Measurements from ENCODE around the gene AP3S2.

AP3S2 gene

DNA sequence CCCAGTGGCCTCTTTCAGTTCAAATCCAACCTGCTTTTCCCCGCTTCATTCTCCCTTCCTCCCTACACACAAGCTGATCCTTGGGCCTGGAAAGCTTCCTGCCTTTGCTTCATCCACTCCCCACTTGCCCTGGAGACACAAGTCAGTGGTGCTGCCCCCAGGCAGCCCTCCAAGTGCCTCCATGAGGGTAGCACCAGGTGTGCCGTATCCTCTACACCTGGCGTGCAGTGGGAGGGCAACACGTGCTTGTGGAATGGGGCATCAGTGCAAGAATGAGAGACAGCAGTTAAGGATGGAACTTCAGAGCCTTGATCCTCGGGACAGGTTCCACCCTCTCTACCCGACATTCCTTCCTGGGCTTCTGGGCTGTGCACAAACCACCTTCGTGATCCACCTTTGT lies 83.0 kb downstream of the AP3S2 start:
- Histone ChIP-seq H3K27ac (ENCODE audit: low read depth, low read length) (no peak overlapping the region), H3K36me3 (ENCODE audit: low read length) (no peaks in the 10 kb centered on the region), H2AFZ (ENCODE audit: low read depth, low read length, severe bottlenecking) (no peak overlapping the region), H3K9ac (ENCODE audit: low read length) (no peak overlapping the region), H3K4me2 (ENCODE audit: low read depth, low read length, poor library complexity, severe bottlenecking) (no peak overlapping the region), H4K20me1 (ENCODE audit: low read depth, low read length) (no peaks in the 10 kb centered on the region), H3F3A (ENCODE audit: insufficient read depth) (no peaks in the 10 kb centered on the region), H3K79me2 (ENCODE audit: insufficient read depth, low read length) (no peaks in the 10 kb centered on the region), H3K9me2 (replicated peaks; ENCODE audit: insufficient read depth, low read length) (no peaks in the 10 kb centered on the region), H3K4me3 (ENCODE audit: insufficient read depth, low read length, poor library complexity, severe bottlenecking) (no peak overlapping the region), H3K9me3 (ENCODE audit: insufficient read depth, low read length) (no peaks in the 10 kb centered on the region), H3K27me3 (ENCODE audit: low read length) (no peaks in the 10 kb centered on the region)
- TF ChIP-seq, protein P1, sequence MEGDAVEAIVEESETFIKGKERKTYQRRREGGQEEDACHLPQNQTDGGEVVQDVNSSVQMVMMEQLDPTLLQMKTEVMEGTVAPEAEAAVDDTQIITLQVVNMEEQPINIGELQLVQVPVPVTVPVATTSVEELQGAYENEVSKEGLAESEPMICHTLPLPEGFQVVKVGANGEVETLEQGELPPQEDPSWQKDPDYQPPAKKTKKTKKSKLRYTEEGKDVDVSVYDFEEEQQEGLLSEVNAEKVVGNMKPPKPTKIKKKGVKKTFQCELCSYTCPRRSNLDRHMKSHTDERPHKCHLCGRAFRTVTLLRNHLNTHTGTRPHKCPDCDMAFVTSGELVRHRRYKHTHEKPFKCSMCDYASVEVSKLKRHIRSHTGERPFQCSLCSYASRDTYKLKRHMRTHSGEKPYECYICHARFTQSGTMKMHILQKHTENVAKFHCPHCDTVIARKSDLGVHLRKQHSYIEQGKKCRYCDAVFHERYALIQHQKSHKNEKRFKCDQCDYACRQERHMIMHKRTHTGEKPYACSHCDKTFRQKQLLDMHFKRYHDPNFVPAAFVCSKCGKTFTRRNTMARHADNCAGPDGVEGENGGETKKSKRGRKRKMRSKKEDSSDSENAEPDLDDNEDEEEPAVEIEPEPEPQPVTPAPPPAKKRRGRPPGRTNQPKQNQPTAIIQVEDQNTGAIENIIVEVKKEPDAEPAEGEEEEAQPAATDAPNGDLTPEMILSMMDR (IDR thresholded peaks at IDR 0.05; ENCODE audit: insufficient read depth, low read length, poor library complexity, severe bottlenecking): no peak

DNA sequence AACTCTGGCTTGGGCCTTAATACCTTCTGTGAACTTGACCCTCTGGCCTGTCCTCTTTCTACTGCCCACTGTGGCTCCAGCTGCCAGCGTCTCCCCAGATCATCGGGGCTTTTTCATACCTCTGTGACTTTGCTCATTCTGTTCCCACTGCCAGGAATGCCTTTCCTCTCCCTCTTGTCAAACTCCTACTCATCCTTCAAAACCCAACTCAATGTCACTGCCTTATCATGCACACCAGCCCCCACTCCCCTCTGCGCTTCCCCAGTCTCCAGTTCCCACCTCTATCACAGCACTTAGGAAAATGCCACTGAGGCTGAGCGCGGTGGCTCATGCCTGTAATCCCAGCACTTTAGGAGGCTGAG lies 84.0 kb downstream of the AP3S2 start:
- Histone ChIP-seq H3K36me3 (ENCODE audit: low read length) (no peaks in the 10 kb centered on the region), H3K9me3 (ENCODE audit: insufficient read depth, low read length) (no peaks in the 10 kb centered on the region), H3K79me2 (ENCODE audit: insufficient read depth, low read length) (no peaks in the 10 kb centered on the region), H3K27ac (ENCODE audit: low read depth, low read length) (no peak overlapping the region), H3K27me3 (ENCODE audit: low read length) (no peaks in the 10 kb centered on the region), H2AFZ (ENCODE audit: low read depth, low read length, severe bottlenecking) (no peak overlapping the region), H3K4me2 (ENCODE audit: low read depth, low read length, poor library complexity, severe bottlenecking) (no peak overlapping the region), H3F3A (ENCODE audit: insufficient read depth) (no peaks in the 10 kb centered on the region), H3K9me2 (replicated peaks; ENCODE audit: insufficient read depth, low read length) (no peaks in the 10 kb centered on the region), H3K9ac (ENCODE audit: low read length) (no peak overlapping the region), H4K20me1 (ENCODE audit: low read depth, low read length) (no peaks in the 10 kb centered on the region), H3K4me3 (ENCODE audit: insufficient read depth, low read length, poor library complexity, severe bottlenecking) (no peak overlapping the region)
- TF ChIP-seq, protein P1 (IDR thresholded peaks at IDR 0.05; ENCODE audit: insufficient read depth, low read length, poor library complexity, severe bottlenecking): no peak
- TF ChIP-seq EZH2phosphoT487 (conservative IDR thresholded peaks at IDR 0.05; ENCODE audit: low read length): no peak

DNA sequence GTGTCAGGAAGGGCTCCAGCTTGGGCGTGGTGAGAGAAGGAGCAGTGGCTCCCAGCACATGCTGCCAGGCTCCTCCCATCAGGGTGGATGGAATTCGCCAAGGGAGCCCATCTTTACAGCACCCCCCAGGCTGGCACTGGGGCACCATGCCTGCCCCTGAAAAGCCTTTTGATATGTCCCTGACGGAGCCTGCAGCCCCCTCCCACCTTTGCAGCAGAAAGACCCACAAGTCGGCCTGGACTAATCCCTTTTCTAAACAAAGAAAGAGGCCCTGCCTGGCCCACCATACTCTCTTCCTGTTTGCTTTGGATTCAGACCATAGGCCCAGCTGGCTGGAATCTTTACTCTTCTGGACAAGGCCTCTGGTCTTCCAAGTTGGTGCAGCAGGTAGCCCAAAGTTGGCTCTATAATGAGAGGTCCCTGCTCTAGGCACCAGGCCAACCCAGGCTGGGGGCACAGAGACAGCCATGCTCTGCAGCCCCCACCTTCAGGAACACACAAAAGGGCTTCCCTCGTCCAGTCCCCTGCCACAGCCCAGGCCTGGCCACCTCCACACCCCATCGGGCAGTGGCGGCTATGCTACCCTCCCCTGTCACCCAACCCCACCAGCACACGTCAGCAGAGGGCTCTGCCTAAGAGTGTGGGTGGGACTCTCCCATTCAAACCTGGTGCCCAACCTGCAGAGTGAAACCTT lies 84.6 kb downstream of the AP3S2 start:
- H3K27ac ChIP-seq (ENCODE audit: low read depth, low read length): no peak overlapping the region
- H2AFZ ChIP-seq (ENCODE audit: low read depth, low read length, severe bottlenecking): no peak overlapping the region
- H4K20me1 ChIP-seq (ENCODE audit: low read depth, low read length): no peaks in the 10 kb centered on the region
- H3K9me3 ChIP-seq (ENCODE audit: insufficient read depth, low read length): no peaks in the 10 kb centered on the region
- no peaks in the 10 kb centered on the region for H3K36me3 ChIP-seq (ENCODE audit: low read length)
- no peaks in the 10 kb centered on the region for H3K9me2 ChIP-seq (replicated peaks; ENCODE audit: insufficient read depth, low read length)
- no peak overlapping the region for H3K9ac ChIP-seq (ENCODE audit: low read length)
- no peaks in the 10 kb centered on the region for H3K27me3 ChIP-seq (ENCODE audit: low read length)
- H3K79me2 ChIP-seq (ENCODE audit: insufficient read depth, low read length): no peaks in the 10 kb centered on the region
- no peak for TF ChIP-seq EZH2phosphoT487 (conservative IDR thresholded peaks at IDR 0.05; ENCODE audit: low read length)
- TF ChIP-seq, protein P1 (IDR thresholded peaks at IDR 0.05; ENCODE audit: insufficient read depth, low read length, poor library complexity, severe bottlenecking): no peak
- H3F3A ChIP-seq (ENCODE audit: insufficient read depth): no peaks in the 10 kb centered on the region
- H3K4me2 ChIP-seq (ENCODE audit: low read depth, low read length, poor library complexity, severe bottlenecking): no peak overlapping the region
- no peak overlapping the region for H3K4me3 ChIP-seq (ENCODE audit: insufficient read depth, low read length, poor library complexity, severe bottlenecking)
